HG02981 (cell line): Measurements from ENCODE around the gene LMOD1.
"Not testable (repeated sequence)": the region's sequence is repeated elsewhere in the genome, so short reads cannot be mapped to it uniquely, and the experiment has no call there.

ENCODE experiments used
- ATAC-seq: cut with Tn5 transposase; IDR thresholded peaks from one replicate; pipeline ENCODE4 v1.9.1; 2021; ENCODE audit warnings: mild to moderate bottlenecking, moderate library complexity; ENCODE audit not compliant: unreplicated experiment

LMOD1 gene

GRCh38 chr1:201946224-201946908 lies at the start of gene LMOD1:
Gene LMOD1 (minus strand): TSS chr1:201946548. CDS start chr1:201946340, 208 bp downstream.
- ATAC-seq: no peak

- ATAC-seq: no peak
Observed at GRCh38 chr1:201990427-201990826, 44.1 kb upstream of the LMOD1 start.

DNA sequence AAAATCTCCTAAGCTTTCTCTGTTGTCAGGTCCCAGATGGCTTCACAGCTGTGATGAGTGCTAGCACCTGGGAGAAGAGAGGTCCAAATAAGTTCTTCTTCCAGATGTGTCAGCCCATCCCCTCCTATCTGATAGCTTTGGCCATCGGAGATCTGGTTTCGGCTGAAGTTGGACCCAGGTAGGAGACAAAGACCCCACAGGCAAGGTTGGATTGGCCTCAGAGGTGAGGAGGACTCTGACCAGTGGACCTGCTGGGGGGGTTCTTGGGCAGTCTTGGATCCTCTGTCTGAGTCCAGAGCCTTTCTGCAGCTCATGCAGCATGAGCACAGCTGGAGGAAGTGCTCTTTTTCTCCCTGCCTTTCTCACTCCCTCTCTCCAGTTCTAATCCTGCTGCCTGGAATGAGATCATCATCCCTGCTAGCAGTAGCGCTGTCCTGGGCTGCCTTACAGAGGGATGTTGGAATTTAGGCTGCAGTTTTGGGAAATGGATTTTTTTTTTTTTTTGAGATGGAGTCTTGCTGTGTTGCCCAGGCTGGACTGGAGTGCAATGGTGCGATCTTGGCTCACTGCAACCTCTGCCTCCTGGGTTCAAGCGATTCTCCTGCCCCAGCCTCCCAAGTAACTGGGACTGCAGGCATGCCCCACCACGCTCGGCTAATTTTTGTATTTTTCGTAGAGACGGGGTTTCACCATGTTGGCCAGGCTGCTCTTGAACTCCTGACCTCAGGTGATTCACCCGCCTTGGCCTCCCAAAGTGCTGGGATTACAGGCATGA lies 43.2 kb upstream of the LMOD1 start:
- ATAC-seq: no peak

DNA sequence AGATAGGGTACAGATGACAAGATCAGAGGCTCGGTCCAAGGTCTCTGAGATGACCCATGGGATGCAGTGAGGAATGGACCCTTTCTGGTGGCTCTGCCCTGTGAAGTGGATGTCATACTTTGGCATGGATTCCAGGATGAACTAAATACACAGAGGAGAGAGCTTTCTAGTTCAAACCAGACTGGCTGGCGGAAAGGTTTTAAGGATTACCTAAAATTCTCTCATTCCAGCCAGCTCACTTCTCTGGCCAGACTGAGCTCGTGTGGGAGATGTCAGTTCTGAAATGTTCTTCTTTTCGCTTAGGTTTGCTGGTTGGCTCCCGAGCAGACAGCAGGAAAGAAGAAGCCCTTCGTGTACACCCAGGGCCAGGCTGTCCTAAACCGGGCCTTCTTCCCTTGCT lies 42.3 kb upstream of the LMOD1 start:
- no peak for ATAC-seq

GRCh38 chr1:201985355-201985754 lies 39.0 kb upstream of the LMOD1 start:
- ATAC-seq: no peak

DNA sequence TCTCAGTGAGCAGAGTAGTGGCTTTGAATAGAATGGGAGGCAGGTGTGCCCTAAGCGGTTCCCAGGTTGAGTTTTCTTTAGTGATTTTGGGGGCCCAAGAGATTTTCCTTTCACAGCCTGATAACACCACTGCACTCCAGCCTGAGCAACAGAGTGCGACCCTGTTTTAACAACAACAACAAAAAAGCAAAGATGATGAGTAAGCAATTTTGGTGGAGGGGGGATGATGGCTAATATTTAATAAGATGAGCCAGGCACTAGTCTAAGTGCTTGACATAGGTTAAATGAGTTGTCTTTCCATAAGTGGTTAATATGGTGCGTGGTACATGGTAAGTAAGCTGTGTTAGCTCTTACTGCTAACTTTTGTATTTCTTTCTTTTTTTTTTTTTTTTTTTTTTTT lies 38.1 kb upstream of the LMOD1 start:
- no peak for ATAC-seq

- ATAC-seq: no peak
Observed at GRCh38 chr1:201983380-201983805, 37.0 kb upstream of the LMOD1 start.

- ATAC-seq: peak; percentile 62
Observed at GRCh38 chr1:201982623-201983379, 36.5 kb upstream of the LMOD1 start, which contains the start of gene RNPEP. Gene RNPEP (plus strand): TSS chr1:201982648. CDS start chr1:201982667, 19 bp downstream.

GRCh38 chr1:201982082-201982622 lies 35.8 kb upstream of the LMOD1 start:
- peak; percentile 22 for ATAC-seq

DNA sequence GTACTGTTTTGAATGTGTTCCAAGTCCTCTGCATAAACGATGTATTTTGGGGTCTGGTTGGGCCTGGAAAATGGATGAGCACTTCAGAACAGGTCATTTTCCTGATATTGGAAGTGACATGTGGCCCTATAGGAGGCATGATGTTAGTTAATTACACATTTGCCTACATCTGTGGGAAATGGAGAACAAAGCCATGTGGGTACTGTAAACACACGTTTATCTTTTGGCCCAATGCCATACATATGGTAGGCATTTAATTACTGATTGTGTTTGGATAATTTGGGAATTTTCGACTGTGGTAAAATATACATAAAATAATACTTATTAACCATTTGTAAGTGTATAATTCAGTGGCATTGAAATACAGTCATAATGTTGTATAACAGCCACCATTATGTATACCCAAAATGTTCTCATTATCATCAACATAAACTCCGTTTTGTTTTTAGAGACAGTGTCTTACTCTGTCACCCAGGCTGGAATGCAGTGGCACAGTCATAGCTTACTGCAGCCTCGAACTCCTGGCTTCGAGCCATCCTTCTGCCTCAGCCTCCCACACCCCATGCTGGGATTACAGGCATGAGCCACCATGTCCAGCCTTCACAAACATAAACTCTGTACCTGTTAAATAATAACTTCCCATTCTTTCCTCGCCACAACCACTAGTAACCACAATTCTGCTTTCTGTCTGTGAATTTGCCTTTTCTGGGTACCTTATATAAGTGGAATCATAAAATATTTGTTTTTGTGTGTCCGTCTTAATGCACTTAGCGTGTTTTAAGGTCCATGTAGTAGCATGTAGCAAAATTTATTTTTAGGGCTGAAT lies 24.2 kb upstream of the LMOD1 start:
- ATAC-seq: no peak

GRCh38 chr1:201968202-201968925 lies 22.0 kb upstream of the LMOD1 start:
- no peak for ATAC-seq

GRCh38 chr1:201966171-201966570 lies 19.8 kb upstream of the LMOD1 start:
- ATAC-seq: no peak

DNA sequence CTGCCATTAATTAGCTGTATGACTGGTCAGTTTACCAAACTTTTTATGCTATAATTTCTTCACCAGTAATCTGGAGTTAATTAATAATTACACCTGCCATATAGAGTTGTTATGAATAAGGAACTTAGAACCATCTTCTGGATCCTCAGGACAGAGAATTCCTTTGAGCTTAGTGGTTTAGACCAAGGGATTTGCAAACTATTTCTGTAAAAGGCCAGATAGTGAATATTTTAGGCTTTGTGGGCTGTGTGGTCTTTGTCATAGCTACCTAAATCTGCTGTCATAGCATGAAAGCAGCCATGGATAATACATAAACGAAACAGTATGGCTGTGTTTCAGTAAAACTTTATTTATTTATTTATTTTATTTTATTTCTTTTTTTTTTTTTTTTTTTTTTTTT lies 17.9 kb upstream of the LMOD1 start:
- ATAC-seq: no peak

DNA sequence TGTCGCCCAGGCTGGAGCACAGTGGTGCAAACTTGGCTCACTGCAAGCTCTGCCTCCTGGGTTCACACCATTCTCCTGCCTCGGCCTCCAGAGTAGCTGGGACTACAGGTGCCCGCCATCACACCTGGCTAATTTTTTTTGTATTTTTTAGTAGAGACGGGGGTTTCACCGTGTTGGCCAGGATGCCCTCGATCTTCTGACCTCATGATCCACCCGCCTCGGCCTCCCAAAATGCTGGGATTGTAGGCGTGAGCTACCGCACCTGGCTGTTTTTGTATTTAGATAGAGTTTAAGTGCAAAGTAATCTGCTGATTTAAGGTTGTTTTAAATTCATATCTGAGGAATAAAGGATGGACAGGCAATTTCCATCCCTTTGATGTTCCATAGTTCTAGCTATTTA lies 16.0 kb upstream of the LMOD1 start:
- ATAC-seq: not testable (repeated sequence)

DNA sequence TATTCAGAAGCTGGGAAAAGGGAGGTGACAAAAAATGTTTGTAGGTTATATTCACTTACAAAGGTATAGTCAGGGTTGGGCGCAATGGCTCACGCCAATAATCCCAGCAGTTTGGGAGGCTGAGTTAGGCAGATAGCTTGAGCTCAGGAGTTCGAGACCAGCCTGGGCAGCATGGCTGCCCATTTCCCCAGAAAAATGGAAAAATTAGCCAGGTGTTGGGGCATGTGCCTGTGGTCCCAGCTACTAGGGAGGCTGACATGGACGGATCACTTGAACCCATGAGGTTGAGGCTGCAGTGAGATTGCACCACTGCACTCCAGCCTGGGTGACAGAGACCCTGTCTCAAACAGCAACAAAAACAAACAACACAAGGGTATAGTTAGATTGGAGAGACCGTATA lies 12.0 kb upstream of the LMOD1 start:
- no peak for ATAC-seq

- peak; percentile 37 for ATAC-seq
Observed at GRCh38 chr1:201955729-201956143, 9.4 kb upstream of the LMOD1 start.

- ATAC-seq: peak; percentile 98
Observed at GRCh38 chr1:201955009-201955728, 8.8 kb upstream of the LMOD1 start, which contains the start of gene TIMM17A. Gene TIMM17A (plus strand): TSS chr1:201955503. CDS start chr1:201955527, 24 bp downstream.

DNA sequence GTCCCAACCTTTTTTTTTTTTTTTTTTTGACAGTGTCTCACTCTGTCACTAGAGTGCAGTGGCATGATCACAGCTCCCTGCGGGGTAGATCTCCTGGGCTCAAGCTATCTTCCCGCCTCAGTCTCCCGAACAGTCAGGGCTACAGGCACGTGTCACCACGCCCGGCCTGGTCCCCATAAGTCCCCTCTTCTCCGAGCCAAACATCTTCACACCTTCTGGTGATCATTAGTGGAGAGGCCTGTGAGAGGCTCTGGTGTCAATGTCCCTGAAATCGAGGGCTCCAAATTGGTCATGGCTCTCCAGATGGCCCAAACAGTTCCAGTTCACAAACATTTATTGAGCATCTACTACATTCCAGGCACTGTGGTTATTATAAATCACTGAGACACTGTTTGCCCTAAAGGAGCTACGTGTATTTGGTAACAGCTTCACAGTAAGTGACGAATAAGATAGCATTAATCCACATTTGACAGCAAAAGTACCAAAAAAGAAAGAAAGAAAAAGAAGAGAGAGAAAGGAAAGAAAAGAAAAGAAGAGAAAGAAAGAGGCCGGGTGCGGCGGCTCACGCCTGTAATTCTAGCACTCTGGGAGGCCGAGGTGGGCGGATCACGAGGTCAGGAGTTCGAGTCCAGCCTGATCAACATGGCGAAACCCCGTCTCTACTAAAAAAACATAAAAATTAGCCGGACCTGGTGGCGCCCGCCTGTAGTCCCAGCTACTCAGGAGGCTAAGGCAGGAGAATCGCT lies 8.1 kb upstream of the LMOD1 start:
- no peak for ATAC-seq
